HepG2 (cell line): ENCODE measurements around the gene S100A13. TPM values are rescaled to one million over a fixed set of nuclear protein-coding genes. Genes with fewer than 3 reads are reported as not detected.

Experiments
- BORCS8-MEF2B ChIP-seq: sonication (generic); formaldehyde crosslinking; IDR thresholded peaks from 2 replicates; pipeline ENCODE4 v1.8.0; 2022; ENCODE audit warnings: mild to moderate bottlenecking, missing genetic modification reagents
- HOXA5 ChIP-seq: sonication (generic); formaldehyde crosslinking; IDR thresholded peaks from 2 replicates; pipeline ENCODE4 v1.4.0; 2020; ENCODE audit warnings: missing genetic modification reagents
- IKZF4 ChIP-seq: sonication (generic); formaldehyde crosslinking; IDR thresholded peaks from 2 replicates; pipeline ENCODE4 v1.5.1; 2020; ENCODE audit warnings: borderline replicate concordance, mild to moderate bottlenecking, low read depth, missing genetic modification reagents; ENCODE audit errors: not compliant biosample characterization
- NKX3-1 ChIP-seq: sonication (generic); formaldehyde crosslinking; IDR thresholded peaks from 2 replicates; pipeline ENCODE4 v1.5.0; 2020; ENCODE audit warnings: missing genetic modification reagents
- PHF21A ChIP-seq: sonication (generic); formaldehyde crosslinking; IDR thresholded peaks from 2 replicates; pipeline ENCODE4 v1.5.0; 2020; ENCODE audit warnings: mild to moderate bottlenecking, missing genetic modification reagents
- POLR2A ChIP-seq, 2 experiments: IDR thresholded peaks; 2 replicates each; pipeline ENCODE4 v1.6.1; 2011; ENCODE audit warnings: low read depth in 2 of 2, low read length in 2 of 2, mild to moderate bottlenecking in 1 of 2, moderate library complexity in 1 of 2; ENCODE audit not compliant: insufficient read depth in 1 of 2
- TAF1 ChIP-seq: sonication (generic); formaldehyde crosslinking; IDR thresholded peaks from 2 replicates; pipeline ENCODE4 v1.4.0; 2020; ENCODE audit warnings: missing genetic modification reagents
- ZNF224 ChIP-seq: sonication (generic); formaldehyde crosslinking; IDR thresholded peaks from 2 replicates; pipeline ENCODE4 v1.5.0; 2020; ENCODE audit warnings: mild to moderate bottlenecking, missing genetic modification reagents
- ZNF556 ChIP-seq: sonication (generic); formaldehyde crosslinking; IDR thresholded peaks from 2 replicates; pipeline ENCODE4 v1.4.0; 2020; ENCODE audit warnings: mild to moderate bottlenecking, missing genetic modification reagents, borderline replicate concordance
- ZNF605 ChIP-seq: sonication (generic); formaldehyde crosslinking; IDR thresholded peaks from 2 replicates; pipeline ENCODE4 v1.8.0; 2022; ENCODE audit warnings: mild to moderate bottlenecking, missing genetic modification reagents
- ZNF670 ChIP-seq: sonication (generic); formaldehyde crosslinking; IDR thresholded peaks from 2 replicates; pipeline ENCODE4 v1.8.0; 2022; ENCODE audit warnings: mild to moderate bottlenecking, missing genetic modification reagents, borderline replicate concordance
- ZNF746 ChIP-seq: sonication (generic); formaldehyde crosslinking; IDR thresholded peaks from 2 replicates; pipeline ENCODE4 v1.8.0; 2022; ENCODE audit warnings: mild to moderate bottlenecking, missing genetic modification reagents
- polyA plus RNA-seq, 8 experiments: library from polyadenylated mRNA; depleted of rRNA in 3 of 8; stranded (reverse) in 7 of 8; unstranded in 1 of 8; fragments of >200 nt; fragmentation: Illumina TruSeq in 4 of 8; extraction: Trizol in 4 of 8; gene quantifications; 2 replicates each; pipeline versions ENCODE4 v1.2.1 to v1.2.3, GENCODE V29; 2011 to 2016; ENCODE audit warnings: low read depth in 4 of 8, missing spikeins in 1 of 8, mixed read lengths in 1 of 8; ENCODE audit not compliant: insufficient read depth in 1 of 8
- total RNA-seq, 5 experiments: library from RNA; depleted of rRNA; stranded (reverse); fragments of >200 nt; fragmentation: Illumina TruSeq; extraction: Trizol; gene quantifications; 2 replicates each; pipeline ENCODE4 v1.2.3, GENCODE V29; 2016; ENCODE audit warnings: low read depth in 1 of 5
- TF ChIP-seq, protein P1 (sequence below): sonication (generic); formaldehyde crosslinking; IDR thresholded peaks from 2 replicates; pipeline ENCODE4 v1.9.0; 2022; ENCODE audit warnings: missing genetic modification reagents, mild to moderate bottlenecking, borderline replicate concordance
- TF ChIP-seq, protein P2 (sequence below): sonication (generic); formaldehyde crosslinking; IDR thresholded peaks from 2 replicates; pipeline ENCODE4 v1.4.0; 2020; ENCODE audit warnings: low read depth, mild to moderate bottlenecking, missing genetic modification reagents
- TF ChIP-seq, protein P3 (sequence below): sonication (generic); formaldehyde crosslinking; IDR thresholded peaks from 2 replicates; pipeline ENCODE4 v1.8.1; 2023; ENCODE audit warnings: mild to moderate bottlenecking, moderate library complexity, missing genetic modification reagents
- TF ChIP-seq, protein P4 (sequence below): sonication (generic); formaldehyde crosslinking; conservative IDR thresholded peaks from 2 replicates; pipeline ENCODE4 v1.4.0; 2020; ENCODE audit warnings: mild to moderate bottlenecking, missing genetic modification reagents, moderate library complexity

Gene S100A13
- total and polyA plus RNA-seq, 2 of the 13 experiments (the other 11 are each of a cell fraction or from before 2014, with no cell fraction given), result 89.5 to 172 TPM

DNA sequence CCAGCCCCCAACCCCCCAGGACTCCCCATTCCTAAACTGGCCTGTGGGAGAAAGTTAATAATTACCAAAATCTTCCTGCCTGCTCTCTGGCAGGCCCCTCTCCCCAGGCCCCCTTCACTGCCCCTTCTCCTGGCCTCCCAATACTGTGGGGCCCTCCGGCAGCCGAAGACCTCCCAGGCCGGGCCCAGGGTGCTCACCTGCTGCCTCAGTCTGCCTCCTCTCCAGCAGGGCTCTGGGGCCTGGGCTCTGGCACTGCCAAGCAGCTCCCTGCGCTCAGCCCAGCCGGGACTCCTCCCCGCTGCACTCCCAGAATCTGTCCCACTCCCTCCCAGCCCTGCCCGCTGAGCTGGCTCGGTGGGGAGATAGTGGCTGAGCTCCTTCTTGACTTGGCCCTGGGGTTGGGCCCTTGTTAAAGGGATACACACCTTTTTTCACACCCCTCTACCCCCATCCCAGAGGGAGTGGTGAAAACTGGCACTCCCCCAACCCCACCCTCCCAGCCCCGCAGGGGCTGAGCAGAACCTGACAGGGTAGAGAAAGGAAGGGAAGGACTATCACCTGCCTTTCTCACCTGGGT, 14.5 kb downstream of the S100A13 start, which contains the start of gene S100A16 (continued):
- TF ChIP-seq PHF21A (CRISPR knock-in tag) (peak; percentile 70; the same call in 1 of the 2 replicates), ZNF670 (CRISPR knock-in tag) (no peak), NKX3-1 (CRISPR knock-in tag) (0 out of 2 replicates have a peak, but pooled peaks have one; percentile 59), TAF1 (peak; percentile 55), HOXA5 (CRISPR knock-in tag) (peak; percentile 65; the same call in 1 of the 2 replicates), ZNF605 (CRISPR knock-in tag) (0 out of 2 replicates have a peak, but pooled peaks have one; percentile 37), ZNF556 (peak; percentile 77), BORCS8-MEF2B (CRISPR knock-in tag) (0 out of 2 replicates have a peak, but pooled peaks have one; percentile 19), POLR2A (IDR thresholded peaks at IDR 0.05; ENCODE audit: insufficient read depth in 1 of 2, low read depth in 2 of 2, low read length in 2 of 2) (peak; percentile 18 to 75; a peak in 2 of 4 replicates), ZNF746 (CRISPR knock-in tag) (peak; percentile 79), ZNF224 (CRISPR knock-in tag) (0 out of 2 replicates have a peak, but pooled peaks have one; percentile 47), IKZF4 (no peak)
- TF ChIP-seq, protein P1, sequence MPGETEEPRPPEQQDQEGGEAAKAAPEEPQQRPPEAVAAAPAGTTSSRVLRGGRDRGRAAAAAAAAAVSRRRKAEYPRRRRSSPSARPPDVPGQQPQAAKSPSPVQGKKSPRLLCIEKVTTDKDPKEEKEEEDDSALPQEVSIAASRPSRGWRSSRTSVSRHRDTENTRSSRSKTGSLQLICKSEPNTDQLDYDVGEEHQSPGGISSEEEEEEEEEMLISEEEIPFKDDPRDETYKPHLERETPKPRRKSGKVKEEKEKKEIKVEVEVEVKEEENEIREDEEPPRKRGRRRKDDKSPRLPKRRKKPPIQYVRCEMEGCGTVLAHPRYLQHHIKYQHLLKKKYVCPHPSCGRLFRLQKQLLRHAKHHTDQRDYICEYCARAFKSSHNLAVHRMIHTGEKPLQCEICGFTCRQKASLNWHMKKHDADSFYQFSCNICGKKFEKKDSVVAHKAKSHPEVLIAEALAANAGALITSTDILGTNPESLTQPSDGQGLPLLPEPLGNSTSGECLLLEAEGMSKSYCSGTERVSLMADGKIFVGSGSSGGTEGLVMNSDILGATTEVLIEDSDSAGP (CRISPR knock-in tag), result peak; percentile 98
- TF ChIP-seq, protein P2, sequence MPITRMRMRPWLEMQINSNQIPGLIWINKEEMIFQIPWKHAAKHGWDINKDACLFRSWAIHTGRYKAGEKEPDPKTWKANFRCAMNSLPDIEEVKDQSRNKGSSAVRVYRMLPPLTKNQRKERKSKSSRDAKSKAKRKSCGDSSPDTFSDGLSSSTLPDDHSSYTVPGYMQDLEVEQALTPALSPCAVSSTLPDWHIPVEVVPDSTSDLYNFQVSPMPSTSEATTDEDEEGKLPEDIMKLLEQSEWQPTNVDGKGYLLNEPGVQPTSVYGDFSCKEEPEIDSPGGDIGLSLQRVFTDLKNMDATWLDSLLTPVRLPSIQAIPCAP (CRISPR knock-in tag), result no peak
- TF ChIP-seq, protein P3, sequence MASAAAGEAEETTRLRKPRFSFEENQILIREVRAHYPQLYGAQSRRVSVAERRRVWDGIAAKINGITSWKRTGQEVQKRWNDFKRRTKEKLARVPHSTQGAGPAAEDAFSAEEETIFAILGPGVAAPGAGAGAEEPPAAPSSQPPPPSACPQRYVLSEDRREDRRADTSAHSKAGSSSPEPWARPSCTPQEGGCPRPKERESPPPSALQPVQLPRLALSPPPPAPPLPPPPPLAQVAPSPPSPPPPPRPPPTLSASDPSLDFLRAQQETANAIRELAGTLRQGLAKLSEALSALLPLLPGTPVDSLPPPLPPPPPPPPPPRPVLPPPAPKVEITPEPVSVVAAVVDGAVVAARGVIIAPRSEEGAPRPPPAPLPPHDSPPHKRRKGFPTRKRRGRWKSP, result 0 out of 2 replicates have a peak, but pooled peaks have one; percentile 72
- TF ChIP-seq, protein P4, sequence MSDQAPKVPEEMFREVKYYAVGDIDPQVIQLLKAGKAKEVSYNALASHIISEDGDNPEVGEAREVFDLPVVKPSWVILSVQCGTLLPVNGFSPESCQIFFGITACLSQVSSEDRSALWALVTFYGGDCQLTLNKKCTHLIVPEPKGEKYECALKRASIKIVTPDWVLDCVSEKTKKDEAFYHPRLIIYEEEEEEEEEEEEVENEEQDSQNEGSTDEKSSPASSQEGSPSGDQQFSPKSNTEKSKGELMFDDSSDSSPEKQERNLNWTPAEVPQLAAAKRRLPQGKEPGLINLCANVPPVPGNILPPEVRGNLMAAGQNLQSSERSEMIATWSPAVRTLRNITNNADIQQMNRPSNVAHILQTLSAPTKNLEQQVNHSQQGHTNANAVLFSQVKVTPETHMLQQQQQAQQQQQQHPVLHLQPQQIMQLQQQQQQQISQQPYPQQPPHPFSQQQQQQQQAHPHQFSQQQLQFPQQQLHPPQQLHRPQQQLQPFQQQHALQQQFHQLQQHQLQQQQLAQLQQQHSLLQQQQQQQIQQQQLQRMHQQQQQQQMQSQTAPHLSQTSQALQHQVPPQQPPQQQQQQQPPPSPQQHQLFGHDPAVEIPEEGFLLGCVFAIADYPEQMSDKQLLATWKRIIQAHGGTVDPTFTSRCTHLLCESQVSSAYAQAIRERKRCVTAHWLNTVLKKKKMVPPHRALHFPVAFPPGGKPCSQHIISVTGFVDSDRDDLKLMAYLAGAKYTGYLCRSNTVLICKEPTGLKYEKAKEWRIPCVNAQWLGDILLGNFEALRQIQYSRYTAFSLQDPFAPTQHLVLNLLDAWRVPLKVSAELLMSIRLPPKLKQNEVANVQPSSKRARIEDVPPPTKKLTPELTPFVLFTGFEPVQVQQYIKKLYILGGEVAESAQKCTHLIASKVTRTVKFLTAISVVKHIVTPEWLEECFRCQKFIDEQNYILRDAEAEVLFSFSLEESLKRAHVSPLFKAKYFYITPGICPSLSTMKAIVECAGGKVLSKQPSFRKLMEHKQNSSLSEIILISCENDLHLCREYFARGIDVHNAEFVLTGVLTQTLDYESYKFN (CRISPR knock-in tag), result peak; percentile 93
